GM18858 (cell line): ENCODE data around the gene CCDC3.
"Not testable (repeated sequence)": the region's sequence is repeated elsewhere in the genome, so short reads cannot be mapped to it uniquely, and the experiment has no call there.

Experiments
- ATAC-seq: cut with Tn5 transposase; IDR thresholded peaks from one replicate; pipeline ENCODE4 v1.9.1; 2021; ENCODE audit not compliant: unreplicated experiment

CCDC3 gene

GRCh38 chr10:12896251-12896650 lies 105.3 kb downstream of the CCDC3 start:
- no peak for ATAC-seq

GRCh38 chr10:12892924-12893323 lies 108.6 kb downstream of the CCDC3 start:
- ATAC-seq = no peak

- ATAC-seq = no peak
These were observed 110.6 kb downstream of the CCDC3 start for GRCh38 chr10:12890958-12891357.

GRCh38 chr10:12888470-12888869 lies 113.0 kb downstream of the CCDC3 start:
- ATAC-seq = no peak

GRCh38 chr10:12887780-12888179 lies 113.7 kb downstream of the CCDC3 start:
- no peak for ATAC-seq

- no peak for ATAC-seq
These were observed 116.7 kb downstream of the CCDC3 start for GRCh38 chr10:12884851-12885250.

GRCh38 chr10:12880423-12880822 lies 121.1 kb downstream of the CCDC3 start:
- ATAC-seq = no peak

GRCh38 chr10:12877150-12877549 lies 124.4 kb downstream of the CCDC3 start:
- no peak for ATAC-seq

- no peak for ATAC-seq
These were observed 125.2 kb downstream of the CCDC3 start for GRCh38 chr10:12876266-12876665.

GRCh38 chr10:12875100-12875499 lies 126.4 kb downstream of the CCDC3 start:
- ATAC-seq = no peak

GRCh38 chr10:12874501-12874900 lies 127.0 kb downstream of the CCDC3 start:
- ATAC-seq = no peak

GRCh38 chr10:12873172-12873571 lies 128.3 kb downstream of the CCDC3 start:
- no peak for ATAC-seq

GRCh38 chr10:12872577-12872976 lies 128.9 kb downstream of the CCDC3 start:
- no peak for ATAC-seq

- ATAC-seq = no peak
These were observed 132.1 kb downstream of the CCDC3 start for GRCh38 chr10:12869427-12869826.

- ATAC-seq = no peak
These were observed 133.3 kb downstream of the CCDC3 start for GRCh38 chr10:12868229-12868628.

- not testable (repeated sequence) for ATAC-seq
These were observed 136.0 kb downstream of the CCDC3 start for GRCh38 chr10:12865515-12865914.

GRCh38 chr10:12862459-12862858 lies 139.1 kb downstream of the CCDC3 start:
- no peak for ATAC-seq

GRCh38 chr10:12854988-12855387 lies 146.5 kb downstream of the CCDC3 start:
- ATAC-seq = no peak

- no peak for ATAC-seq
These were observed 148.8 kb downstream of the CCDC3 start for GRCh38 chr10:12852687-12853086.

- ATAC-seq = no peak
These were observed 152.0 kb downstream of the CCDC3 start for GRCh38 chr10:12849319-12850181.

- no peak for ATAC-seq
These were observed 152.9 kb downstream of the CCDC3 start for GRCh38 chr10:12848439-12849173.

GRCh38 chr10:12847361-12847975 lies 154.0 kb downstream of the CCDC3 start:
- ATAC-seq = no peak
